NCI-H1694 treated with DMSO at 0.1 percent for 48 hours (cell line): Measurements from ENCODE around the gene SMCP.

ENCODE experiments used
- DNase-seq: peaks from one replicate; lab custom pipeline; 2025; lab: John Stamatoyannopoulos, UW

Gene SMCP, protein sequence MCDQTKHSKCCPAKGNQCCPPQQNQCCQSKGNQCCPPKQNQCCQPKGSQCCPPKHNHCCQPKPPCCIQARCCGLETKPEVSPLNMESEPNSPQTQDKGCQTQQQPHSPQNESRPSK

DNA sequence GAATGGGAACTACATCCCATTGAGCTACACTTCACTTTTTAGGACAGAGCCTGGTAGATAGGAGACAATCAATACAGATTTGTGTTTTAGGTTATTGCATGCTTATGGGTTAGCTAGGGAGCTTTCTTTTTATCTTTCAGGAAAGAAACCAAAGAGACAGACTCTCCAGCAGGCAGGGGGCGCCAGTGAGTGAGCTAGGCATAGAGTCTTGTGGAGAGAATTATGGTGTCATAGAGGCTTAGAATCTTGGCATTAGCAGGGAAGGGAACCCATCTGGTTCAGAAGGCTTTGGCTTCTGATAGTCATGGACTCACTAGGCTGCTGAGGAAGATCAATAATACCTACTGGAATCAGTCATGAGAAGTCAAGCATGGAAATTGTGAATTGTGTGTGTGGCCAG is at the start of gene SMCP:
Gene SMCP, plus strand, starts transcription at position 281 of the 400 bp plus-strand sequence. CDS start 6,101 bp downstream, outside the sequence.
- no peak for DNase-seq

GRCh38 chr1:152836870-152837269 is 41.3 kb upstream of the SMCP start:
- DNase-seq: no peak

DNA sequence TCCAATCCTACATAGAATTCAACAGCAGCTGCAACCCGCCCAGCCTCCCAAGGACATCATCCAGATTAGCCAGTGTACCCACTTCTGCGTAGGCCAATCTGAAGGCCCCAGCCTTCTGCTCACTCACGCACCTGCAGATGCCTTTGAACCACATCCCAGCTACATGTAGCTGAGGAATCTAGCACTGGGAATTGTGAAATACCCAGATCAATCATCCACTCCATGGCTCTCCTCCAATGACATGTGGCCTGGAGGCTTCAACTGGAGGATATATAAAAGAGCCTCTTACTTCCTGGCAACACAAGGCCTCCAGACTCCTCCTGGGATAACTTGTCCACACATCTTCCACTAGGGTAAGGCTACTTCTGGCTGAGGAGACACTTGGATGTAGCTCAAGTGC is 35.6 kb upstream of the SMCP start, which contains the start of gene LCE6A:
Gene LCE6A, plus strand, starts transcription at position 301 of the 400 bp plus-strand sequence. CDS start 665 bp downstream, outside the sequence.
- no peak for DNase-seq

DNA sequence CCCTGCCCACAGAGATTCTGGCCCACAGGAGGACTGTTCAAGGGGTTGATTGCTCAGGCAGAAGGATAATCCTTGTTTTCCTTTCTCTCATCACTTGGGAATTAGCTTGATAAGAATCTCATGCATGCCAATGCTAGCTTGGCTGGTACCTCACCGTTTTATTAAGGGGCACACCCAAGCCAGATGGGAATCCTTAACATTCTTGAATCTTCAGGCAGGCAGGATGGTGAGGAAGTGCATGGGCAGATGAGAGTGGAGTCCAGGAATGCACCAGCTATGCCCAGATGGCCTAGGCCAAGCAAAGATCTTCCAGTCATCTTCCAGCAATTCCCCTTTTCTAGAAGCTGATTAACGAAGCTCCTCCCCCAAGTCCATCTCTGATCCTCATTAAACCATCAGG is 22.5 kb upstream of the SMCP start:
- no peak for DNase-seq

- no peak for DNase-seq
These were observed 20.1 kb upstream of the SMCP start for GRCh38 chr1:152858062-152858461.

DNA sequence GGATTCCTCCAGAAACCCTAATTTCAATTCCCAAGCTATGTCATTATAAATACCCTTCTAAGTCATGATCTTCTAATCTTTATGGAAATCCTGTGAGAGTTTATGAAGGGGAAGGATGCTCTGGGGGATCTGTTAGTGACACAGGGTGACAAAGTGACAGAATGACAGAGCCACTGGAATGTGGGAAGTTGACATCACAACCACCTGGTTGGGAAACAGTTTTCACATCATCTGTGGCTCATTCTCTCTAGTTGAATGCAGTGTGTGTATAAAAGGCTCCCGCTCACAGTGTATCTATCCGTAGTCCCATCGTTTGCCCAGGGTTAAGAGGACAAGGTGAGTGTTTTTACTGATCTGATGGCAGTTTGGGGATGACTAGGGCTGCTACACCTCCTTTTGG is 18.4 kb upstream of the SMCP start, which contains the start of gene LCE7A:
Gene LCE7A, plus strand, starts transcription at position 301 of the 400 bp plus-strand sequence. CDS start 702 bp downstream, outside the sequence.
- DNase-seq: no peak

GRCh38 chr1:152860129-152860528 is 18.0 kb upstream of the SMCP start:
- DNase-seq: no peak

- DNase-seq: no peak
These were observed 16.7 kb upstream of the SMCP start for GRCh38 chr1:152861374-152861773.

DNA sequence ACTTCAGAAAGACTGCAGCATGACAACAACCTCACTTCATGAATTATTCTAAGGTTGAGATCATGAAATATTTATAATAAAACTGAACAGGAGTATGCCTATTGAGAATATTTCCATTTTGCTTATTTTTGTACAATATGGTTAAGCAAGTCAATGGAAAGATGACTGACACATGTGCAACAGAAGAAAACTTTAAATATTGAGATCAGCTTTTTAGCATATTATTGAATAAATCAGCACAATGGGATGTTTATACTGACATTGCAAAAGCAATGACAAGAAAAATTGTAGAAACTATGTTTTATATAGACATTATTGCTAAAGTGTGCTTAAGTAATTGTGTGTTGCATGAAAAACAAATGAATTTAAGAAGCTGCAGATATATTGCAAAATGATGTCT is 13.7 kb upstream of the SMCP start:
- no peak for DNase-seq

DNA sequence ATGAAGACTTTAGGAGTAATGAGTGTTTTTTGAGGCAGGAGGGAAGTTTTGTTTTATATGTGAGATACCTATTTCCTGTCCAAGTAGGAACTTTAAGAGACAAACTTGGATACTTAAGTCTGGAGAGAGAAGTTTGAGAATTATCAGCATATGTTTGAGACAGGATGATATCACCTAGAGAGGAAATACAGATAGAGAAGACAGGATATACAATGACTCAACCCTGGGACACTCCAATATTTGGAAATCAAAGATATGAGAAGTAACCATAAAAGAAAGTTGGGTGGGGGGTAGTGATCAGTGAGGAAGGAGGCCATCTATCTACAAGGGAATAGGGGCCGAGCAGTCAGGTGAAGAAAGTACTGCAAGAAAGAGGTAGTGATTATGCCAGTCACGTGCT is 11.8 kb upstream of the SMCP start:
- no peak for DNase-seq

DNA sequence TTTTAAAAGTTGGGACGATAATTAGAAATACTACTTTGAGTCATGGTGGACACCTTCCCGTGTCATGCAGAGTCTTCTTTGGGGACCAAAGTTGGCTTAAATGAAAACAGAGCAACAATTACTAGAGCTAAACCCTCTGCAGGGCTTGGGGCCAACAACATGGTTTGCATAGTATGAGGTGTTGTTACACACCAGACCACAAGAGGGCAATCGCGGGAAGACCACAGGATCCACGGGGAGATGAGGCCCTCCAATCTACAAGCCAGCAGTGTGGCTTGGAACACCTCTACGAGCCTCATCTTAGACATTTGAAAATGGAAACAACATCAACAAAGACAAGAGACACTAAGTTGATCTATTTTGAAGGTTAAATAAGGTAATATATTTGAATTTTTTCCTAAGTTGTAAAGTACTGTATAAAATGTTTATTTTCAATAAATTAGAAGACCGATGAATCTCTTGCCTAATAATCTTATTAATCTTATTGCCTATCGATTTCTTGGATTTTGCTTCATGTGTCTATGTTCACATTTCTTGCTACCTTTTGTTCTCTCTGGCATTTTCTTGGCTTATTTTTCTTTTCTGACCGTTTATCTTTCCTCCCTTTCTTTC is 8.2 kb upstream of the SMCP start:
- DNase-seq: peak; percentile 63

DNA sequence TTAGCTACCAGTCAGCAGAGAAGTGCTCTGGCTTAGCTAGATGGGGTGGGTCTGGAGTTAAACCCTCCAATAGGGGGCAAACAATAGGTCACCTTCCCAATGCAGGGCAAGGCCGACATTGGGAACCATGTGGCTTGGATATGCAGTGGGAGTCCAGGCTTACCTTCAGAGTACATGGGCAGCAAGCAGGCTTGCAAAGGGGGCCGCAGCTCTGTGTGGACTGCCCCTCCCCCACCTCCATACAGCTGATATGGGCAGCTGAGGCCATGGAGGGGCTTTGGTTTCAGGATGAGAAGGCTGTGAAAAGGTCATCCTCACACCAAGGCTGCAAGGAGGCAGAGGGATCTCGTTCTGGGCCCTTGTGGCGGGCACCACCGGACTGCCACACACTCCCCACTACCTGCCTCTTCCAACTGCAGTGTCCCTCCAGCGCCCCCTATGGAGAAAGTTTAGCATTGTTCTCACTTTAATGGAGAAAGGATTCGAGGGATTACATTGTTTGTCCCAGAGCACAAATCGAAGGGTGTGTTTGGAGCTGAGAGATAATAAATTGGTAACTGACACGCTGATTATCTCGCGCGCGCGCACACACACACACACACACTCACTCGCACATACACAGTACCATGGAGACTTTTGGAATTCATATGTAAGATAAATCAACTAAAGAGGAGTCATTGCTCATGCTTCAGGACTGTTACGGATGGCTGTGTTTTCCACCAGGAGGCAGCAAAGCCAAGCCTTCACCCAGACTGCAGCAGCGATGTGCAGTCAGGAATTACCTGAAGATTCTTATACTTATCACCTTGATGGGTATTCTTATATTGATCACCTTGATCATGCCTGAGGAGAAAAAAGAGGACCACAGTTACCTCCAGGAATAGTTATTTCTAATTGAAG is 7.0 kb upstream of the SMCP start:
- peak; percentile 24 for DNase-seq

GRCh38 chr1:152871731-152872126 is 6.4 kb upstream of the SMCP start:
- DNase-seq: no peak

- no peak for DNase-seq
These were observed 4.6 kb upstream of the SMCP start for GRCh38 chr1:152873495-152873894.

- no peak for DNase-seq
These were observed 1.3 kb upstream of the SMCP start for GRCh38 chr1:152876827-152877226.

- no peak for DNase-seq
These were observed 1.6 kb downstream of the SMCP start for GRCh38 chr1:152879559-152880198.

DNA sequence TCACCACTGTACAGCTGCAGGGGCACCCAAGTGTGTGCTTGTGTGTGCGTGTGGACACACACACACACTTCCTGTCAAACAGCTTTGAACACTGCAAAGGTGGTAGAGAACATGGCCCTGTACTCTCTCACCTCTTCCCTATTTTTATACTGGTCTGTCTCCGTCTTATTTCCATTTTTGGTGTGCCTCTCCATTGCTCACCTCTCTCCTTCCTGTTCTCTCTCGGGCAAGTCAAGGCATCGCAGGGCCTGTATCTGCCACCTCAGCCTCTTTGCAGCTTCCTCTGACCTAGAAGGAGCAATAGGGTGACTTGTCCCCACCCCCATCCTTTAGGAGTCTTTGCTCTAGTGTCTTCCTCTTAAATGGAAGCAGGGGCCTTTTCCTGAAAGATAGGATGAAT is 2.2 kb downstream of the SMCP start:
- DNase-seq: no peak

DNA sequence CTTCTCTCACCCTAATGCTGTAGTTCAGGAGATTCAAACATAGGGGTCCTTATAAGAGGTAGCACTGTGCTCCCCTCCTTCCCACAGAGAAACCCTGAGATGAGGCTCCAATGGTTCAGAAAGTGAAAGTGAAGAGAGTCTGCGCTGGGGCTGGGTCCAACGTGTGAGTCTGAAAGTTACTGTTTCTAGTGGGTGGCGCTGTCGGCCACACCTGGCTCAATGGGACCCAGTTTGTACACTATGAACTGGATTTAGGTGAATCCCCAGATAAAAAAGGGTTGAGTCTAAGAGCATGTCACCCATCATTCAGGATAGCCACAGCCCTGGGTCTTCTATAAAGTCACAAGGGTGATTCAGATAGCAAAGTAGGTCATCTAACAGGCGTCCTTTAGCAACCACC is 2.8 kb downstream of the SMCP start:
- DNase-seq: no peak

DNA sequence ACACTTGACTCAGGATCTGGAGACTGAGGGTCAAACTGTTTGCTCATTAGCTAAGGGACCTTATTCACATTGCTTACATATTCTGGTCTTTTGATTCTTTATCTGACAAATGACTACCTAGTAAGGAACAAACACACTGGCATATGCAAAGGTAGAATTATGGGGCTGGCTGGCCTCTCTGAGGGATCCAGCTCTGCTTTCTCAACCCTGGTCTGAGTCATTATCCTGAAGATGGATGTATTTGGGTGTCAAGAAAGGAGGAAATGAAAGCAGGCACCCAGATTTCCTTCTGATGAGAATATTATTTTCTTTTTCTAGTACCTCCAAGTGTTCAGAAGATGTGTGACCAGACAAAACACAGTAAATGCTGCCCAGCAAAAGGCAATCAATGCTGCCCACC is 6.0 kb downstream of the SMCP start:
- DNase-seq: no peak

DNA sequence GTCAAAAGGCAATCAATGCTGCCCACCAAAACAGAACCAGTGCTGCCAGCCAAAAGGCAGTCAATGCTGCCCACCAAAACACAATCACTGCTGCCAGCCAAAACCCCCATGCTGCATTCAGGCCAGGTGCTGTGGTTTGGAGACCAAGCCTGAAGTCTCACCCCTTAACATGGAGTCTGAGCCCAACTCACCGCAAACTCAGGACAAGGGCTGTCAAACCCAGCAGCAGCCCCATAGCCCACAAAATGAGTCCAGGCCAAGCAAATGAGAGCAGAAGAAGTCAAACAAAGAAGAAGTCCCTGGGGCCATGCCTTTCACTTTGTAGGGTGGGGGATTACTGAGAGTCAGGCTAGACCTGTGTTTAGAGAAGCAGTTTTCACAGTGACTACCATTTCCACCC is 6.4 kb downstream of the SMCP start:
- DNase-seq: no peak

GRCh38 chr1:152884966-152885624 is 7.0 kb downstream of the SMCP start:
- DNase-seq: no peak

GRCh38 chr1:152886085-152886484 is 8.0 kb downstream of the SMCP start:
- DNase-seq: no peak
